GM12891 (cell line): ENCODE data around the gene C1orf146.

Experiments used
- POLR2A ChIP-seq: IDR thresholded peaks from 2 replicates; pipeline ENCODE4 v1.6.1; 2011; ENCODE audit warnings: low read depth, low read length, control low read depth
- POLR2AphosphoS5 ChIP-seq: IDR thresholded peaks from 2 replicates; pipeline ENCODE4 v1.6.1; 2011; ENCODE audit warnings: low read depth, low read length, control low read depth
- SPI1 ChIP-seq: IDR thresholded peaks from 2 replicates; pipeline ENCODE4 v1.6.1; 2011; ENCODE audit warnings: low read depth, low read length, control low read depth
- TAF1 ChIP-seq: IDR thresholded peaks from 2 replicates; pipeline ENCODE4 v1.6.1; 2011; ENCODE audit warnings: low read depth, low read length, control low read depth

DNA sequence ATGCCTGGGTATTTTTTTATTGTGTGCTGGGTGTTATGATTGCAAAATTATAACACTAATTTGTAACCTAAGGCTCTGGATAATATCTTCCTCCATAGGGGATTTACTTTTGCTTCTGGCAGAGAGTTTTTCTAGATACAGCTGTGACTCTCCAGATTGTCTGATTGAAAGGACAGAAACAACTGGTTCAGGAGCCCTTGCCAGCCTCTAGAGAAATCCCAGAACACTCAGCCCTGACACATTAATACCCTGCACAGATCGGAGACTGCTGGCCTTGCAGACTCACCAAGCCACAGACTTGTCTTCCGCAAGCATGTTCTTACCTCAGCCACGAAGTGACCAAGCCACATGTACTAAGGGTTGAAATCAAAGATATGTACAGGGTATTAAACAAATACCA, 10.7 kb downstream of the C1orf146 start:
- TF ChIP-seq POLR2A = no peak
- TF ChIP-seq POLR2AphosphoS5 = no peak
- TF ChIP-seq TAF1 = no peak
- TF ChIP-seq SPI1 = no peak
